Adrenal gland (tissue), 12 donors: ENCODE data around the gene PLCG2. TPM values are rescaled to one million over a fixed set of nuclear protein-coding genes. Genes with fewer than 3 reads are reported as not detected.

Source experiments
- DNase-seq, 7 donors: peaks; one replicate each; pipeline ENCODE4 v3.0.0-alpha.2; 2019 to 2020
- H3K27ac ChIP-seq, 5 donors: fragments of 200-600 bp; sonication (generic) in 4 of 5; 1 replicate in 3 of 5; 2 replicates in 2 of 5; pipeline versions ENCODE4 v1.5.1 to v1.8.0; 2016 to 2020; ENCODE audit warnings: mild to moderate bottlenecking in 1 of 5
- H3K27me3 ChIP-seq: fragments of 200-600 bp; 2 replicates; pipeline ENCODE4 v1.8.0; 2021
- H3K36me3 ChIP-seq, 2 donors: fragments of 200-600 bp; replicated peaks in 1 of 2; 1 replicate in 1 of 2; 2 replicates in 1 of 2; pipeline versions ENCODE4 v1.5.1 to v1.8.0; 2018 to 2022
- H3K4me1 ChIP-seq, 2 donors: fragments of 200-600 bp; replicated peaks in 1 of 2; 1 replicate in 1 of 2; 2 replicates in 1 of 2; pipeline versions ENCODE4 v1.5.1 to v1.8.0; 2018 to 2021
- H3K4me3 ChIP-seq, 4 donors: fragments of 200-600 bp; sonication (generic) in 3 of 4; one replicate each; pipeline ENCODE4 v1.5.1; 2016 to 2018
- H3K9me3 ChIP-seq, 3 donors: fragments of 200-600 bp; sonication (generic) in 1 of 3; replicated peaks in 1 of 3; 1 replicate in 2 of 3; 2 replicates in 1 of 3; pipeline versions ENCODE4 v1.5.1 to v1.8.0; 2016 to 2021
- POLR2A ChIP-seq, 2 donors: fragments of 450-650 bp; IDR thresholded peaks; one replicate each; pipeline ENCODE4 v1.6.1; 2017; ENCODE audit warnings: antibody characterized with exemption in 2 of 2, mild to moderate bottlenecking in 2 of 2, moderate library complexity in 1 of 2
- WGBS, 4 donors: extraction: QIAGEN DNeasy Blood & Tissue Kit in 2 of 4; methylation state at CpG; one replicate each; pipeline versions ENCODE4 v1.1.5 to v1.1.7; 2013 to 2017; 5-methylcytosine and 5-hydroxymethylcytosine counted together
- intact Hi-C, 2 donors: fragments of 100-400 bp; cut with DNase I; formaldehyde crosslinking; loops; one replicate each; pipeline versions ENCODE4 v1.14.1 to v1.15.0; 2022 to 2023
- polyA plus RNA-seq, 3 donors: library from polyadenylated mRNA; stranded (reverse); fragments of 200-250 nt in 2 of 3; fragments of 350-450 nt in 1 of 3; fragmentation: Illumina TruSeq in 1 of 3; extraction: RNeasy Lipid Tissue Mini Kit (QIAGEN cat#74804) in 1 of 3; gene quantifications; one replicate each; pipeline ENCODE4 v1.2.3, GENCODE V29; 2013 to 2014
- total RNA-seq, 9 donors: library from RNA; depleted of rRNA in 4 of 9; stranded (reverse); fragments of >200 nt in 4 of 9; fragments of 120-200 nt in 1 of 9; fragmentation: NEBNext Ultra II Directional in 1 of 9; extraction: Animal tissue kit (Norgen Biotek cat#: 25700) in 1 of 9; gene quantifications; one replicate each; pipeline versions ENCODE4 v1.1.0 to v1.2.4, GENCODE V29; 2013 to 2023
- TF ChIP-seq, protein P1 (sequence below), 6 experiments: fragments of 450-650 bp in 4 of 6; fragments of 200-600 bp in 2 of 6; sonication (generic) in 1 of 6; IDR thresholded peaks; 1 replicate in 5 of 6; 2 replicates in 1 of 6; pipeline versions ENCODE4 v1.5.1 to v1.8.0; 2016 to 2021; ENCODE audit warnings: antibody characterized with exemption in 6 of 6, mild to moderate bottlenecking in 2 of 6, moderate library complexity in 1 of 6
- donor health status: healthy with polysubstance abuse.
- donor health status: Bipolar disorder and iron deficiency.
- donor health status: DM: yes; HTN: yes; CAD: no.
- donor health status: DM: no; HTN: no; CAD: no.
- donor health status: DM: no; HTN: no; CAD: no.
- donor health status: DM: yes; HTN: yes; CAD: no.

PLCG2 gene
- total and polyA plus RNA-seq, 12 donors, result 4.8 to 47.6 (median 10.9) TPM

- H3K9me3 ChIP-seq, result no peaks in the 10 kb centered on the region
- no peaks in the 10 kb centered on the region for H3K27me3 ChIP-seq
- no peaks in the 10 kb centered on the region for H3K4me1 ChIP-seq
- no peak for DNase-seq
- intact Hi-C loops, result no loop called here
- 65 to 82% (median 77%) methylated on average over 4 of the region's 4 CpGs for WGBS, 4 donors
- no peaks in the 10 kb centered on the region for H3K36me3 ChIP-seq
- no peak overlapping the region for H3K4me3 ChIP-seq
- no peak overlapping the region for H3K27ac ChIP-seq
- TF ChIP-seq, protein P1, sequence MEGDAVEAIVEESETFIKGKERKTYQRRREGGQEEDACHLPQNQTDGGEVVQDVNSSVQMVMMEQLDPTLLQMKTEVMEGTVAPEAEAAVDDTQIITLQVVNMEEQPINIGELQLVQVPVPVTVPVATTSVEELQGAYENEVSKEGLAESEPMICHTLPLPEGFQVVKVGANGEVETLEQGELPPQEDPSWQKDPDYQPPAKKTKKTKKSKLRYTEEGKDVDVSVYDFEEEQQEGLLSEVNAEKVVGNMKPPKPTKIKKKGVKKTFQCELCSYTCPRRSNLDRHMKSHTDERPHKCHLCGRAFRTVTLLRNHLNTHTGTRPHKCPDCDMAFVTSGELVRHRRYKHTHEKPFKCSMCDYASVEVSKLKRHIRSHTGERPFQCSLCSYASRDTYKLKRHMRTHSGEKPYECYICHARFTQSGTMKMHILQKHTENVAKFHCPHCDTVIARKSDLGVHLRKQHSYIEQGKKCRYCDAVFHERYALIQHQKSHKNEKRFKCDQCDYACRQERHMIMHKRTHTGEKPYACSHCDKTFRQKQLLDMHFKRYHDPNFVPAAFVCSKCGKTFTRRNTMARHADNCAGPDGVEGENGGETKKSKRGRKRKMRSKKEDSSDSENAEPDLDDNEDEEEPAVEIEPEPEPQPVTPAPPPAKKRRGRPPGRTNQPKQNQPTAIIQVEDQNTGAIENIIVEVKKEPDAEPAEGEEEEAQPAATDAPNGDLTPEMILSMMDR (IDR thresholded peaks at IDR 0.05), result no peak
- TF ChIP-seq POLR2A (IDR thresholded peaks at IDR 0.05), result no peak
Observed at GRCh38 chr16:81848306-81848853, 69.3 kb downstream of the PLCG2 start.

DNA sequence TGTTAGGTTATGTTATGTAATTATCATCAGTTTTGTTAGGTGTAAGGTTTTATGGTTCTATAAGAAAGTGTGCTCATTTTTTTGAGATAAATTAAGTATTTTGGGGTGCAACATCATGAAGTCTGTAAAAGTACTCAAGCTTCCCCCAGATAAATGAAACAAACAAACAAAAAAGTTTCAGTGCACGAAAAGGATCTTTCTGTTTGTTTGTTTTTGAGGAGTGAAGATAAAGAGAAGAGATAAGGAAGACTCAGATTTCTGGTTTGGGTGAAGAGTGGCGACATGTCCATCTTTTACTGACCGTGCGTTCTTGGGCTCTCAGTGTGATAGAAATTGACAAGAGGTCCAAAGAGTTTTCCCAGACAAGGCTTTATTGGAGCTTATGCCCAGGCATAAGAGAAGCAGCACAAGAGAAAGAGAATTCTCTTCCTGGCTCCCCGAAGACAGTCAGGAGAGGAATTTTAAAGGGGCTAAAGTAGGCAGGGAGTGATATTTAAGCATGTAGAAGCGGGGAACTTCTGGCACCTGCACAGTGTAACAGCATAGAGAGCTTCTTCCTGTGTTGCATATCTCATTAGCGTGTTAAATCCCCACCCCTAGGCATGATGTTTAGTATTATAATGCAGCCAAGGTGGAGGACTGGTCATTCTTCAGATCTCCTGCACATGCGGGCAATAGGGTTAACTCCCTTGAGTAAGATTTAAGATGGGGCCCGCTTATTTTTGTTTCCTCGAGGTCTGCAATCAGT is 71.3 kb downstream of the PLCG2 start:
- Histone ChIP-seq H3K36me3 (no peaks in the 10 kb centered on the region), H3K9me3 (no peaks in the 10 kb centered on the region), H3K4me1 (no peaks in the 10 kb centered on the region), H3K27me3 (no peaks in the 10 kb centered on the region), H3K4me3 (no peak overlapping the region), H3K27ac (no peak overlapping the region)
- TF ChIP-seq, protein P1 (IDR thresholded peaks at IDR 0.05), result no peak
- TF ChIP-seq POLR2A (IDR thresholded peaks at IDR 0.05), result no peak
- 50 to 67% (median 59%) methylated on average over 10 of the region's 10 CpGs for WGBS, 4 donors
- intact Hi-C loops, result no loop called here
- DNase-seq, result no peak

GRCh38 chr16:81852347-81852746 is 73.3 kb downstream of the PLCG2 start:
- WGBS, 4 donors, result 82 to 91% (median 86%) methylated on average over 2 of the region's 2 CpGs
- intact Hi-C loops, result no loop called here
- H3K9me3 ChIP-seq, result no peaks in the 10 kb centered on the region
- H3K4me1 ChIP-seq, result no peaks in the 10 kb centered on the region
- TF ChIP-seq, protein P1 (IDR thresholded peaks at IDR 0.05), result no peak
- TF ChIP-seq POLR2A (IDR thresholded peaks at IDR 0.05), result no peak
- no peak overlapping the region for H3K27ac ChIP-seq
- no peaks in the 10 kb centered on the region for H3K27me3 ChIP-seq
- no peaks in the 10 kb centered on the region for H3K36me3 ChIP-seq
- DNase-seq, result no peak
- no peak overlapping the region for H3K4me3 ChIP-seq

- no peak for DNase-seq
- Histone ChIP-seq H3K27me3 (no peaks in the 10 kb centered on the region), H3K36me3 (no peaks in the 10 kb centered on the region), H3K4me1 (no peaks in the 10 kb centered on the region), H3K27ac (no peak overlapping the region), H3K9me3 (no peaks in the 10 kb centered on the region), H3K4me3 (no peak overlapping the region)
- WGBS, 4 donors, result 74 to 88% (median 76%) methylated on average over 8 of the region's 8 CpGs
- TF ChIP-seq, protein P1 (IDR thresholded peaks at IDR 0.05), result no peak
- no peak for TF ChIP-seq POLR2A (IDR thresholded peaks at IDR 0.05)
- intact Hi-C loops, result no loop called here
Observed at GRCh38 chr16:81855552-81856153, 76.6 kb downstream of the PLCG2 start.
